Vagina (tissue), 2 donors: Measurements from ENCODE around the gene SLC4A7.

Source experiments
- CTCF ChIP-seq, 3 experiments: fragments of 450-650 bp in 2 of 3; fragments of 200-600 bp in 1 of 3; sonication (generic) in 1 of 3; IDR thresholded peaks; one replicate each; pipeline ENCODE4 v1.5.1; 2017 to 2019; ENCODE audit warnings: antibody characterized with exemption in 3 of 3, mild to moderate bottlenecking in 2 of 3, moderate library complexity in 2 of 3
- POLR2A ChIP-seq, 2 donors: fragments of 450-650 bp; IDR thresholded peaks; one replicate each; pipeline ENCODE4 v1.6.1; 2017; ENCODE audit warnings: antibody characterized with exemption in 2 of 2, mild to moderate bottlenecking in 2 of 2, moderate library complexity in 2 of 2
- POLR2AphosphoS5 ChIP-seq, 2 donors: sonication (generic); formaldehyde crosslinking; IDR thresholded peaks; one replicate each; pipeline ENCODE4 v1.9.0; 2017; ENCODE audit warnings: antibody characterized with exemption in 2 of 2, mild to moderate bottlenecking in 2 of 2, low read depth in 1 of 2; ENCODE audit not compliant: insufficient read depth in 1 of 2

GRCh38 chr3:27326202-27326601 is 158.0 kb downstream of the SLC4A7 start:
- TF ChIP-seq CTCF (IDR thresholded peaks at IDR 0.05) (no peak), POLR2A (IDR thresholded peaks at IDR 0.05) (no peak), POLR2AphosphoS5 (IDR thresholded peaks at IDR 0.05; ENCODE audit: insufficient read depth in 1 of 2, low read depth in 1 of 2) (no peak)
